Measurements from ENCODE around the gene ZNF14. TPM values are rescaled to one million over a fixed set of nuclear protein-coding genes. Genes with fewer than 3 reads are reported as not detected.

Gene ZNF14
- total RNA-seq, 1 donor from 2014 or later: 4.8 TPM

- intact Hi-C loops (cut with DNase I): no loop called here
- no peak for TF ChIP-seq CTCF (IDR thresholded peaks at IDR 0.05)
Measured at GRCh38 chr19:19737559-19738332, 4.8 kb upstream of the ZNF14 start.

GRCh38 chr19:19721896-19722295 is 11.0 kb downstream of the ZNF14 start:
- intact Hi-C loops (cut with DNase I): no loop called here
- peaks cover 65 to 83% of the 10 kb centered on the region in 2 donors for H3K9me3 ChIP-seq
- no peak overlapping the region for H3K4me3 ChIP-seq
- H3K4me1 ChIP-seq: no peaks in the 10 kb centered on the region
- peaks cover 0 to 36% of the 10 kb centered on the region in 2 donors for H3K36me3 ChIP-seq
- no peak for TF ChIP-seq CTCF (IDR thresholded peaks at IDR 0.05)
- no peak for DNase-seq (ENCODE audit: low spot score in 2 of 2)
- H3K27me3 ChIP-seq: no peaks in the 10 kb centered on the region
- H3K27ac ChIP-seq: no peak overlapping the region

More at GRCh38 chr19:19737559-19738332, 4.8 kb upstream of the ZNF14 start:
- DNase-seq (ENCODE audit: low spot score in 2 of 2): peak in 1 of 2 donors; percentile 54
- Histone ChIP-seq H3K27me3 (no peaks in the 10 kb centered on the region), H3K9me3 (no peaks in the 10 kb centered on the region), H3K4me1 (no peaks in the 10 kb centered on the region), H3K36me3 (no peaks in the 10 kb centered on the region), H3K4me3 (no peak overlapping the region), H3K27ac (no peak overlapping the region)

- peaks cover 83 to 86% of the 10 kb centered on the region in 2 donors for H3K9me3 ChIP-seq
- no peak overlapping the region for H3K4me3 ChIP-seq
- no peaks in the 10 kb centered on the region for H3K4me1 ChIP-seq
- no peak for TF ChIP-seq CTCF (IDR thresholded peaks at IDR 0.05)
- peaks cover 0 to 56% of the 10 kb centered on the region in 2 donors for H3K36me3 ChIP-seq
- no peaks in the 10 kb centered on the region for H3K27me3 ChIP-seq
- no peak overlapping the region for H3K27ac ChIP-seq
- intact Hi-C loops (cut with DNase I): no loop called here
- no peak for DNase-seq (ENCODE audit: low spot score in 2 of 2)
Measured at GRCh38 chr19:19719798-19720197, 13.1 kb downstream of the ZNF14 start.

- TF ChIP-seq CTCF (IDR thresholded peaks at IDR 0.05): no peak
- peak overlapping the region in 1 of 2 donors; percentile 1 for H3K4me3 ChIP-seq
- peaks cover 100% of the 10 kb centered on the region in 2 donors for H3K9me3 ChIP-seq
- intact Hi-C loops (cut with DNase I): no loop called here
- no peaks in the 10 kb centered on the region for H3K4me1 ChIP-seq
- peaks cover 42 to 76% of the 10 kb centered on the region in 2 donors for H3K36me3 ChIP-seq
- H3K27me3 ChIP-seq: no peaks in the 10 kb centered on the region
- H3K27ac ChIP-seq: no peak overlapping the region
- DNase-seq (ENCODE audit: low spot score in 2 of 2): no peak
Measured at GRCh38 chr19:19711934-19712828, 20.7 kb downstream of the ZNF14 start.

- Histone ChIP-seq H3K36me3 (peaks cover 42 to 71% of the 10 kb centered on the region in 2 donors), H3K4me1 (no peaks in the 10 kb centered on the region)
Measured at GRCh38 chr19:19711306-19711933, 21.5 kb downstream of the ZNF14 start.

More at GRCh38 chr19:19711306-19711933, 21.5 kb downstream of the ZNF14 start:
- peak overlapping the region in 1 of 2 donors; percentile 1 for H3K4me3 ChIP-seq
- H3K9me3 ChIP-seq: peaks cover 100% of the 10 kb centered on the region in 2 donors
- no peaks in the 10 kb centered on the region for H3K27me3 ChIP-seq
- TF ChIP-seq CTCF (IDR thresholded peaks at IDR 0.05): no peak
- intact Hi-C loops (cut with DNase I): no loop called here
- H3K27ac ChIP-seq: no peak overlapping the region
- DNase-seq (ENCODE audit: low spot score in 2 of 2): no peak

All from ascending aorta (tissue), 2 donors.